Measurements from ENCODE around the gene KCND1. TPM values are rescaled to one million over a fixed set of nuclear protein-coding genes. Genes with fewer than 3 reads are reported as not detected.

KCND1 gene
- total RNA-seq (2022; extraction: Qiagen RNA extraction; ENCODE audit: low read depth) = 0.72 to 1.2 TPM (median 1.1 TPM) in 5 replicates

DNA sequence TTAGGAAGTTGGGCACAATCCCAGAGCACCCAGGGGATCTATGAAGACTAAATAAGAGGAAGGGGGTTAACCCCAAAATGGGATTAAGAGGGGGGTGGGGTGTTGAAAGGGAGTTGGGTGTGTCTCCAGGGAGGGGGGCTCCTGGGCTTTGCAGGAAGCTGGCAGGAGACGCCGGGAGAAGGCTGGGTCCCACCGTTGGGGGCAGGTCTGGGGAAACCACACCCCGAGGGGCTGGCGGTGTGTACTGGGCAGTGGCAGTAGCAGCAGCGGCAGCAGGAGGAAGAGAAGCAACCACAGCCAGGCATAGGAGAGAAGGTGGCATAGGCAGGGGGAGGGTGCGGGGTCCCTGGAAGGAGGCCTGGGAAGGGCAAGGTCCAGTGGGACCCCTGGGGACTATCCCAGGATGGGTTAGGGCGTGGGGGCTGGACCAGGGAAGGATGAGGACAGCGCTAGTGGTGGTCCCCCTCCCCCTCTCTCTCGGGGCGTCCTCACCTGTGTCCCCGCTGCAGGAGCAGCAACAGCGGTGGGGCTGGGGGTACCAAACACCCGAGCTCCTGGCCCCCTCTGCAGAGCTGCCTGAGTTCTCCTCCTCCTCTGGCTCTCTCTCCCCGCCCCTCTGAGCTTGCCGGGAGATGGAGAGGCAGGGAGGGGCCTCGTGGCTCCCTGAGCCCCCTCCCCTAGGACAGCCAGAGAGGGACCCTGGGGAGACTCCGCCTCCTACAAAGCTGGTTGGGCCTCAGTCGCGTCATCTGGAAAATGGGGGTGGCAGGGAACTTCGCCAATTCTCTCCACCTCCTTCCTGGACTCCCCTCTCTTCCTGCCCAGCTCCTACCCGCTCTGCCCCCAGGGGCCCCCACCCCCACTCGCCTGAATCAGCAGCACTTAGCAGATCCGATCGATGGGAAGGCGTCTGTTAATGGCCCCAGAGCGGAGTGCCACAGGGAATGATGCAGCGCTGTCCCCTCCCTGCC is at the start of gene KCND1:
Gene KCND1 (minus strand): TSS at position 596 of the 971 bp plus-strand sequence. CDS start 1,573 bp downstream, outside the sequence.

GRCh38 chrX:49002091-49002935 is 30.7 kb upstream of the KCND1 start, which contains the start of gene GRIPAP1:
GRIPAP1 (minus strand) TSS chrX:49002264; CDS start chrX:49002229, 35 bp downstream.

DNA sequence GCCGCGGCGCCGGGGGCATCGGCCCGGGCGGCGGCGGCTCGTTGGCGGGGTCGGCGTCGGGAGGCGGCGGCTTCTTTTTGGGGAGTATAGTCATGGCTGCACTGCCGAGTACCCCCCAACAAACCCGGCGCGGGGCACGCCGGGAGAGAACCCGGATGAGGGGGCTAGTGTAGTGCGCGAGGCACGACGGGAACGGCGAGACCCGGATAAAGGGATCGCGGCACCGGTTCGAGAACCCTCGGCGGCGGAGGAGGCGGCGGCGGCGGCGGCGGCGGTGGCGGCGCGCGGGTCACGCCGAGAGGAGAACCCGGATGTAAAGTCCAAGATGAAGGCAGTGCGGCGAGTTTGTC is 14.2 kb downstream of the KCND1 start, which contains the start of gene OTUD5:
Gene OTUD5 (minus strand): TSS at position 131 of the 350 bp plus-strand sequence. CDS start 37 bp downstream, at position 94.

DNA sequence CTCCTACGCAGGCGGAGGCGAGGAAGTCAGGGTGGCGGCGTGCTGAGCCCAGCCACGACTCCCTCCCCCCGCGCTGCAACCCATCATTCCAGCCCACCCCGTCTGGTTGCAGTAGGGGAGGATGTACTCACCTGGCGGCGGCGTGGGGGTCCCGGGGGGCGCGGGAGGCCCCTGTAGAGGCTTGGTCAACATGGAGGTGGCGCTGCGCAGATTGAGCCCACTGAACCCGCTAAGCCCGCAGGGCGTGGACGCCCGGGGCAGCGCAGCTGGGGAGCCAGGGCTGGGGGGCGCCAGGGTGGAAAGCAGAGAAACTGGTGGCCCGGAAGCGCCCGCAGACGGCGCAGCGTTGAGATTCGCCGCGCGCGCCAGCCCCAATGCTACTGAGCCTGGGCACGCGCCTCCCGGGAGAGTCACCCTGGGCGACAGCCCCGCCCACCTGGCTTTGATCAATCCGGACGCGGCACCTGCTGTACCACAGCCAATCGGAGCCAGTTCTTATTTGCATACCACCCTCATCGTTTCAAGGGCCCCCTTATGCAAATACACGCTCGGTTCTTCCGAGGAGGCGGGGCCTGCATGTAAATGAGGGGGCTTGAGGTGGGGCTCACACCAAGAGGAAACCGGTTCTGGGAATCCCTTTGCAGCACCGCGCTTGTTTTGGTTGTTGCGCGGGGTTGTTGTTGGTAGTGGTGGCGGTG is 52.9 kb downstream of the KCND1 start, which contains the start of gene PIM2:
Gene PIM2 (minus strand): TSS at position 382 of the 698 bp plus-strand sequence. CDS start 190 bp downstream, at position 192.

DNA sequence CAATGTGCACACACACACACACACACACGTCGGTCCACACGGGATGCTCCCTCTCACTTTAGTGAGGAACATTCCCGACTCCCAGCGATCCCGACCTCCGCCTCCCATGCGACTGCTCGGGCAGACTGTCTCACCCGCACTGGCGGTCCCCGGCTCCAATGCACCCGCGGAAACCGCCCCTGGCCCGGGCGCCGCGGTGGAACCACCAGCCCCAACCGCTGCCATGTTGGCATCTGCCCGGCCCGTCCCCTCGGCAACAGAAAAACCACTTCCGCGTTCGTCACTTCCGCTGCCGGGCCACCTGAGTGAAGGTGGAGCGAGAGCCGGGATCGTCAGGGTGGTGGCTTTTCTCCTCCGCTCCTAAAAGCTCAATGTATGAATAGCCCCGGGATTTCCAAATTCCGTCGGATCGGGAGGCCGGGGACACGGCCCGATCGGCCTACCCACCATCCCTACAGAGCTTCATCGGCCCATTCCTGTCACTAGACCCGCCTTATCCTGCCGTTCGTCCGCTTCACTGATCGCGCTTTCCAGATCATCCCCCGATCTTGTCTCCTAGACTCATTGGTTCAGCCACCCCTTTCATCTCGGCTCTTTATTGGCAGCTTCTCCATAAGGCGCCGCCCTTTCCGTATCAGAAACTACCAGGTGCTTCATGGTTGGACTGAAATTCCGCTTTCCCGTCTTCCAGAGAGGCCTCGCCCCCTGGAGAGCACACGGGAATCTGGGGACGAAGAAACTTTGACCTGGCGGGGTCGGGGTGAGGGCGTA is 60.0 kb downstream of the KCND1 start, which contains the start of gene SLC35A2:
Gene SLC35A2 (minus strand): TSS at position 235 of the 771 bp plus-strand sequence. CDS start 10 bp downstream, at position 225.

Other genes starting within 250 kb of the KCND1 start
- not detected in 5 replicates for gene GLOD5, start 210.1 kb downstream of the KCND1 start, total RNA-seq (2022; extraction: Qiagen RNA extraction; ENCODE audit: low read depth)
- gene GATA1, start 185.3 kb downstream of the KCND1 start, total RNA-seq (2022; extraction: Qiagen RNA extraction; ENCODE audit: low read depth) = not detected in 5 replicates
- 22.8 to 30.3 TPM (median 29.1 TPM) in 5 replicates for gene HDAC6, start 169.8 kb downstream of the KCND1 start, total RNA-seq (2022; extraction: Qiagen RNA extraction; ENCODE audit: low read depth)
- gene ERAS, start 145.3 kb downstream of the KCND1 start, total RNA-seq (2022; extraction: Qiagen RNA extraction; ENCODE audit: low read depth) = 0.20 TPM in 1 of 5 replicates, not detected in the others
- gene PCSK1N, start 136.2 kb downstream of the KCND1 start, total RNA-seq (2022; extraction: Qiagen RNA extraction; ENCODE audit: low read depth) = 25.1 to 49.0 TPM (median 43.6 TPM) in 5 replicates
- gene TIMM17B, start 74.1 kb downstream of the KCND1 start, total RNA-seq (2022; extraction: Qiagen RNA extraction; ENCODE audit: low read depth) = 90.7 to 108 TPM (median 98.6 TPM) in 5 replicates
- gene PQBP1, start 73.9 kb downstream of the KCND1 start, total RNA-seq (2022; extraction: Qiagen RNA extraction; ENCODE audit: low read depth) = 88.0 to 104 TPM (median 92.5 TPM) in 5 replicates
- gene SLC35A2, start 60.2 kb downstream of the KCND1 start, total RNA-seq (2022; extraction: Qiagen RNA extraction; ENCODE audit: low read depth) = 52.9 to 70.1 TPM (median 68.5 TPM) in 5 replicates
- gene PIM2, start 52.8 kb downstream of the KCND1 start, total RNA-seq (2022; extraction: Qiagen RNA extraction; ENCODE audit: low read depth) = 8.4 to 10.8 TPM (median 10.3 TPM) in 5 replicates
- 55.5 to 63.8 TPM (median 61.3 TPM) in 5 replicates for gene OTUD5, start 14.2 kb downstream of the KCND1 start, total RNA-seq (2022; extraction: Qiagen RNA extraction; ENCODE audit: low read depth)
- gene GRIPAP1, start 30.4 kb upstream of the KCND1 start, total RNA-seq (2022; extraction: Qiagen RNA extraction; ENCODE audit: low read depth) = 15.9 to 20.9 TPM (median 20.1 TPM) in 5 replicates
- gene TFE3, start 71.5 kb upstream of the KCND1 start, total RNA-seq (2022; extraction: Qiagen RNA extraction; ENCODE audit: low read depth) = 39.9 to 51.9 TPM (median 50.8 TPM) in 5 replicates
- gene CCDC120, start 87.2 kb upstream of the KCND1 start, total RNA-seq (2022; extraction: Qiagen RNA extraction; ENCODE audit: low read depth) = 2.6 to 4.0 TPM (median 3.2 TPM) in 5 replicates
- 37.2 to 44.9 TPM (median 40.9 TPM) in 5 replicates for gene PRAF2, start 102.2 kb upstream of the KCND1 start, total RNA-seq (2022; extraction: Qiagen RNA extraction; ENCODE audit: low read depth)
- 48.8 to 57.2 TPM (median 52.2 TPM) in 5 replicates for gene WDR45, start 108.0 kb upstream of the KCND1 start, total RNA-seq (2022; extraction: Qiagen RNA extraction; ENCODE audit: low read depth)
- 20.9 to 25.2 TPM (median 24.4 TPM) in 5 replicates for gene GPKOW, start 151.9 kb upstream of the KCND1 start, total RNA-seq (2022; extraction: Qiagen RNA extraction; ENCODE audit: low read depth)
- 2.0 to 5.5 TPM (median 2.7 TPM) in 5 replicates for gene MAGIX, start 190.9 kb upstream of the KCND1 start, total RNA-seq (2022; extraction: Qiagen RNA extraction; ENCODE audit: low read depth)
- 339 to 456 TPM (median 423 TPM) in 5 replicates for gene PLP2, start 200.1 kb upstream of the KCND1 start, total RNA-seq (2022; extraction: Qiagen RNA extraction; ENCODE audit: low read depth)
- gene PRICKLE3, start 214.5 kb upstream of the KCND1 start, total RNA-seq (2022; extraction: Qiagen RNA extraction; ENCODE audit: low read depth) = 12.3 to 18.6 TPM (median 17.4 TPM) in 5 replicates
- 2.7 to 3.5 TPM (median 3.0 TPM) in 5 replicates for gene SYP, start 228.3 kb upstream of the KCND1 start, total RNA-seq (2022; extraction: Qiagen RNA extraction; ENCODE audit: low read depth)

All from A549 treated with GW870086 at 1 μM for 4 hours (cell line).